Activated B cell treated with CpG ODN at 0.5 μM for 24 hours (primary cell): ENCODE measurements around the gene ANKRD44. TPM values are rescaled to one million over a fixed set of nuclear protein-coding genes. Genes with fewer than 3 reads are reported as not detected.

ENCODE experiments used
- ATAC-seq: fragments of 200-7000 bp; cut with Tn5 transposase; one replicate; pipeline ENCODE4 v1.10.0; 2021; ENCODE audit warnings: low read depth, mild to moderate bottlenecking, moderate library complexity
- CTCF ChIA-PET: fragments of 350-600 bp; sonication (Branson Sonifier 250); formaldehyde crosslinking; loops from one replicate; lab custom pipeline; 2021; ENCODE audit warnings: antibody characterized with exemption; lab: Charles Lee
- POLR2A ChIA-PET: fragments of 350-600 bp; sonication (Branson Sonifier 250); formaldehyde crosslinking; loops from one replicate; lab custom pipeline; 2021; ENCODE audit warnings: antibody characterized with exemption; lab: Charles Lee
- DNase-seq: peaks from one replicate; pipeline ENCODE4 v3.0.0; 2022
- H3K27ac Mint-ChIP-seq: one replicate; pipeline ENCODE4 v1.8.0; 2020; ENCODE audit warnings: mixed read lengths
- H3K27me3 Mint-ChIP-seq: one replicate; pipeline ENCODE4 v1.8.0; 2021; ENCODE audit warnings: mixed read lengths
- H3K36me3 Mint-ChIP-seq: one replicate; pipeline ENCODE4 v1.8.0; 2021; ENCODE audit warnings: low read depth, mixed read lengths
- H3K4me1 Mint-ChIP-seq: one replicate; pipeline ENCODE4 v1.8.0; 2021; ENCODE audit warnings: mixed read lengths
- H3K4me3 Mint-ChIP-seq: one replicate; pipeline ENCODE4 v1.8.0; 2020; ENCODE audit warnings: mild to moderate bottlenecking, mixed read lengths
- H3K9me3 Mint-ChIP-seq: one replicate; pipeline ENCODE4 v1.8.0; 2020; ENCODE audit warnings: mixed read lengths
- intact Hi-C: fragments of 100-400 bp; cut with micrococcal nuclease; formaldehyde crosslinking; loops from one replicate; pipeline ENCODE4 v1.15.1; 2024
- total RNA-seq: library from RNA; stranded (reverse); gene quantifications from 2 replicates; pipeline ENCODE4 v1.2.3, GENCODE V29; 2022
- TF ChIP-seq, protein P1 (sequence below): fragments of 200-600 bp; IDR thresholded peaks from one replicate; pipeline ENCODE4 v1.8.0; 2022; ENCODE audit warnings: antibody characterized with exemption, mild to moderate bottlenecking

Gene ANKRD44
- total RNA-seq, 1 donor from 2014 or later: 185 TPM

DNA sequence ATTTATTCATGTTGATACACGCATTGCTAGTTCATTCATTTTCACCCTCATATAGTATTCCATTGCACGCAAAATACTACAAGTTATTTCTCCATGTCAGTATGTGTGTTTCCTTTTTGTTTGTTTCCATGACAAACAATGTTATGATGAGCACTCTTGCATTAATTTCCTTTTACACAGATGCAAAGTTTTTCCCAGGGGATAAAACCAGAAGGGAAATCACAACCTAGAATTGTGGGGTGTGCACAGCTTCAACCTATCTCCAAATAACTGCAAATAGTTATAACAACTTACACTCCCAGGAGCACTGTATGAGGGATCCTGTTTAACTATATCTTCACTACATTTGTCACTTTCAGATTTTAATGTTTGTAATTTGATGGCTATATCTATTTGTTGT lies 87.1 kb downstream of the ANKRD44 start:
- H3K36me3 Mint-ChIP-seq: peaks cover 33% of the 10 kb centered on the region
- H3K4me3 Mint-ChIP-seq: no peak overlapping the region
- TF ChIP-seq, protein P1, sequence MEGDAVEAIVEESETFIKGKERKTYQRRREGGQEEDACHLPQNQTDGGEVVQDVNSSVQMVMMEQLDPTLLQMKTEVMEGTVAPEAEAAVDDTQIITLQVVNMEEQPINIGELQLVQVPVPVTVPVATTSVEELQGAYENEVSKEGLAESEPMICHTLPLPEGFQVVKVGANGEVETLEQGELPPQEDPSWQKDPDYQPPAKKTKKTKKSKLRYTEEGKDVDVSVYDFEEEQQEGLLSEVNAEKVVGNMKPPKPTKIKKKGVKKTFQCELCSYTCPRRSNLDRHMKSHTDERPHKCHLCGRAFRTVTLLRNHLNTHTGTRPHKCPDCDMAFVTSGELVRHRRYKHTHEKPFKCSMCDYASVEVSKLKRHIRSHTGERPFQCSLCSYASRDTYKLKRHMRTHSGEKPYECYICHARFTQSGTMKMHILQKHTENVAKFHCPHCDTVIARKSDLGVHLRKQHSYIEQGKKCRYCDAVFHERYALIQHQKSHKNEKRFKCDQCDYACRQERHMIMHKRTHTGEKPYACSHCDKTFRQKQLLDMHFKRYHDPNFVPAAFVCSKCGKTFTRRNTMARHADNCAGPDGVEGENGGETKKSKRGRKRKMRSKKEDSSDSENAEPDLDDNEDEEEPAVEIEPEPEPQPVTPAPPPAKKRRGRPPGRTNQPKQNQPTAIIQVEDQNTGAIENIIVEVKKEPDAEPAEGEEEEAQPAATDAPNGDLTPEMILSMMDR: no peak
- no peak for DNase-seq
- ChIA-PET CTCF (no interaction called here), POLR2A (no interaction called here)
- intact Hi-C loops: loop anchor here (2.0 kb wide), 1 partner anchor 17 kb away; no protein-coding TSS in a partner anchor
- no peaks in the 10 kb centered on the region for H3K27me3 Mint-ChIP-seq
- H3K4me1 Mint-ChIP-seq: peaks cover 84% of the 10 kb centered on the region
- ATAC-seq: peak; percentile 28
- H3K27ac Mint-ChIP-seq: peak overlapping the region; percentile 65
- H3K9me3 Mint-ChIP-seq: no peaks in the 10 kb centered on the region

DNA sequence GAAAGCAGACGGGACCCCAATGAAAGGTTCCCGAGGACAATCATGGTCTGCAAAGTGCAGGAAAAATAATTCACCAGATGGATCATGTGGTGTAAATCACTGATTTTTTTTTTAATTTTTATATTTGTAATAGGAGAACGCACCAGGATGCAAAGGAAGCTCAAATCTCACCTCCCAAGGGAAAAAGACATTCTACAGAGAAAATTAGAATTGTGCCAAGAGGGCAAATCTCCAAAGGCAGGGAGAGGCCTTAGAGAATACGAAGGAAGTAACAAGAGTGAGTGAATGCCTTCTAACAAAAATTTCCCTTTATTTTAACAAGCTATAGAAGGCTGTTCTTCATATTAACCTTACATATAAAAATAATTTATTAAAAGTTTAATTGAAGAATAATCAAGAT lies 90.9 kb downstream of the ANKRD44 start:
- Mint-ChIP-seq H3K4me1 (peaks cover 87% of the 10 kb centered on the region), H3K27me3 (no peaks in the 10 kb centered on the region), H3K4me3 (no peak overlapping the region), H3K27ac (peak overlapping the region; percentile 98), H3K36me3 (peaks cover 20% of the 10 kb centered on the region), H3K9me3 (no peaks in the 10 kb centered on the region)
- CTCF ChIA-PET: interaction anchor here (2.3 kb wide), 1 partner anchor 91 kb away, joined by 12 read pairs; the partner anchor contains the start of gene ANKRD44
- POLR2A ChIA-PET: interaction anchor here (0.6 to 2.5 kb wide), 4 partner anchors 18 to 104 kb away, joined by 3 to 6 read pairs (median 4); no protein-coding TSS in a partner anchor
- ATAC-seq: no peak
- TF ChIP-seq, protein P1: no peak
- intact Hi-C loops: loop anchor here (10.0 kb wide), 1 partner anchor 1045 kb away; the partner anchor contains the start of gene STK17B
- no peak for DNase-seq

DNA sequence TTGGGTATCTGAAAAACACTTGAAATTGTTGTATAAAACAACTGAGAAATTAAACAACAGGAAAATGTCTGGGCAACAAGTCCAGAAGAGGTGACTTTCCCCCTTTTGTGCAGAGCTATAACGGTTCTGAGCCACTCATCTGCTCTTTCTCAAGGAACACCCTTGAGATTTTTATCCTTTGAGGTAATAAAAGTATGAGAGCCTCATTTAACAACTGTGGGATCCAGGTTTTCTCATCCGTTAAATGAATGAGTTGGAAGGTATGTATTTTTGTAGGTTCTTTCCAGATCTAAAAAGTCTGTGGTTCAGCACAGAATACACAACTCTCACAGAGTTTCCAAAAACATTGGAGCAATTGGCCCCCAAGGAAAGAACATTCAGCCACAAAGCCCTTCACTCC lies 93.0 kb downstream of the ANKRD44 start:
- ChIA-PET CTCF (interaction anchor here (1.2 kb wide), 1 partner anchor 11 kb away, joined by 4 read pairs; no protein-coding TSS in a partner anchor), POLR2A (interaction anchor here (1.4 to 2.5 kb wide), 7 partner anchors 12 to 93 kb away, joined by 5 to 12 read pairs (median 7); partner anchors contain the start of gene ANKRD44)
- no peak for ATAC-seq
- peak overlapping the region; percentile 72 for H3K4me3 Mint-ChIP-seq
- peaks cover 15% of the 10 kb centered on the region for H3K36me3 Mint-ChIP-seq
- TF ChIP-seq, protein P1: no peak
- H3K27me3 Mint-ChIP-seq: no peaks in the 10 kb centered on the region
- H3K4me1 Mint-ChIP-seq: peaks cover 91% of the 10 kb centered on the region
- no peaks in the 10 kb centered on the region for H3K9me3 Mint-ChIP-seq
- DNase-seq: no peak
- H3K27ac Mint-ChIP-seq: peak overlapping the region; percentile 98
- intact Hi-C loops: loop anchor here (1.0 to 10.0 kb wide), 3 partner anchors 24 to 1043 kb away; partner anchors contain the start of gene STK17B

DNA sequence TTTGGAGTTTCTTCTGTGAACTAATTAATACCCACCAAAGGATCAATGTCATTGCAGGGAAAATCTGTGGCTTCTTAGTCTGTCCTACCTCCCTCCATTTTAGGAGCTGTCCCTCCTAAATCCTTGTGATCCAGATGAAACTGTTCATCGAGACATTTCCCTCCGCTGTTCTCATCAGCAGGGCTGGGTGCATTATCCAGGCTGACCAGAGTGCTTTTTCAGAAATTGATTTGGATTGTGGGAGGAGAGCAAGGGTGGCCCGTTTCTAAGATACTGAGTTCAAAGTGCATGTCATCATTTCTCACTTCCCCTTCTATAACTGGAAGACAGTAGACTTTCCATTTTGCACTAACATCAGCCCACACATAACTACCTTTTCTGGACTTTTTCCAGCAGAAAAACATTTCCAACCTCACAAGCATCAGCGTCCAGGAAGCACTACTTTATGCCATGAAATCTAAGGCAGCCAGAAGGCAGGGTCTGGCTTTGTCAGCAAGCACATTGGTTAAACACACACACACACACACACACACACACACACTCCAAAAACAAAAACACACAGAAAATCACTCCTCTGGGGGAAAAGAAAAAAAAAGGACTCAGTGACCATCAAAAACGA lies 94.1 kb downstream of the ANKRD44 start:
- ChIA-PET POLR2A (interaction anchor here (0.6 to 5.2 kb wide), 8 partner anchors 11 to 1041 kb away, joined by 4 to 50 read pairs (median 6); partner anchors contain the start of gene ANKRD44), CTCF (interaction anchor here (1.2 kb wide), 1 partner anchor 10 kb away, joined by 4 read pairs; no protein-coding TSS in a partner anchor)
- H3K4me3 Mint-ChIP-seq: peak overlapping the region; percentile 72
- intact Hi-C loops: loop anchor here (1.0 to 10.0 kb wide), 6 partner anchors 8 to 1042 kb away; partner anchors contain the start of gene STK17B
- H3K4me1 Mint-ChIP-seq: peaks cover 91% of the 10 kb centered on the region
- DNase-seq (no peak), ATAC-seq (peak; percentile 71)
- no peaks in the 10 kb centered on the region for H3K9me3 Mint-ChIP-seq
- TF ChIP-seq, protein P1: no peak
- peaks cover 10% of the 10 kb centered on the region for H3K36me3 Mint-ChIP-seq
- H3K27me3 Mint-ChIP-seq: no peaks in the 10 kb centered on the region
- peak overlapping the region; percentile 98 for H3K27ac Mint-ChIP-seq
